GM13976 (cell line): Measurements from ENCODE around the gene ZFYVE27.

Experiments used
- DNase-seq: peaks from one replicate; pipeline ENCODE4 v3.0.0; 2012; ENCODE audit warnings: low spot score
- in situ Hi-C: fragments of 300-500 bp; cut with MboI; formaldehyde crosslinking; loops from one replicate; pipeline ENCODE4 v1.12.0; 2022; ENCODE audit warnings: low sequenced_read_pairs, mixed read lengths, inconsistent platforms; ENCODE audit not compliant: unreplicated experiment
- TF ChIP-seq, protein P1 (sequence below): IDR thresholded peaks from 2 replicates; pipeline ENCODE4 v1.5.1; 2012; ENCODE audit warnings: borderline replicate concordance, mild to moderate bottlenecking; ENCODE audit not compliant: insufficient read depth; ENCODE audit errors: extremely low read depth, missing control alignments, control extremely low read depth

The ZFYVE27 gene

DNA sequence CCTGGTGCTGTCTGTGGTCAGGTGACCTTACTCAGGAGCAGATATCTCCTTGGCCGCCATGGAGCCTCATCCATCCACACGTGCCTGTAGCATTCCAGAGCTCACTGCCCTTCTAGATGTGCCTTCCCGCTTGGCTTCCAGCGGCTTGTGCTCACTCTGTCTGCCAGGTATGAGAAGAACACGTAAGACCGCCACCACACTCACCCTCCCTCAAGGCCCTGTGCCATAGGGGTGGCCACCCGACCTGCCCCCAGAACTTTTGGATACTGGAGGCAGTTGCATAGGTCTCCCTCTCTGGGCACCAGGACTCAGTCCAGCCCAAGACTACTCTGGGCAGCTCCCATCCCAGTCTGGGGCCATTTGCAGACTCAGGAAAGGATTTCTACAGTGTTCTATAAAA, 19.3 kb upstream of the ZFYVE27 start:
- TF ChIP-seq, protein P1, sequence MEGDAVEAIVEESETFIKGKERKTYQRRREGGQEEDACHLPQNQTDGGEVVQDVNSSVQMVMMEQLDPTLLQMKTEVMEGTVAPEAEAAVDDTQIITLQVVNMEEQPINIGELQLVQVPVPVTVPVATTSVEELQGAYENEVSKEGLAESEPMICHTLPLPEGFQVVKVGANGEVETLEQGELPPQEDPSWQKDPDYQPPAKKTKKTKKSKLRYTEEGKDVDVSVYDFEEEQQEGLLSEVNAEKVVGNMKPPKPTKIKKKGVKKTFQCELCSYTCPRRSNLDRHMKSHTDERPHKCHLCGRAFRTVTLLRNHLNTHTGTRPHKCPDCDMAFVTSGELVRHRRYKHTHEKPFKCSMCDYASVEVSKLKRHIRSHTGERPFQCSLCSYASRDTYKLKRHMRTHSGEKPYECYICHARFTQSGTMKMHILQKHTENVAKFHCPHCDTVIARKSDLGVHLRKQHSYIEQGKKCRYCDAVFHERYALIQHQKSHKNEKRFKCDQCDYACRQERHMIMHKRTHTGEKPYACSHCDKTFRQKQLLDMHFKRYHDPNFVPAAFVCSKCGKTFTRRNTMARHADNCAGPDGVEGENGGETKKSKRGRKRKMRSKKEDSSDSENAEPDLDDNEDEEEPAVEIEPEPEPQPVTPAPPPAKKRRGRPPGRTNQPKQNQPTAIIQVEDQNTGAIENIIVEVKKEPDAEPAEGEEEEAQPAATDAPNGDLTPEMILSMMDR, result no peak
- in situ Hi-C loops, result no loop called here

DNA sequence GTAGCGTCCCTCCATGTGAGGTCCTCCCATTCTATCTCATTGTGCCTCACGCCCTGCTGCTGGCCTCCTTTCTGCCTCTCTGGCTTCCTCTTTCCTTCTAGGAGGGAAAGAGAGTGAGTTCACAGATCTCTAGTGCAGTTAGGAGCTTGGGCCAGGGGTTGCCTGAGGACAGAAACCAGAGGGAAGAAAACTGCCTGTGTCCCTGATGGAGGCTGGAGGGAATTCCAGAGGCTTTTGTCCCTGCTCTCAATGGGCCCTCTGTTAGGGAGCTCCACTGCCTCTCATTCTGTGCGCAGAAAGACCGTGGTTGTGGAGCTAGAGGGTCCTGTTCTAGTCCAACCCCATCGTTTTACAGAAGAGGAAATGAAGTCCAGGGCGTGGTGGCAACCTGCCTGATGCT, 18.8 kb upstream of the ZFYVE27 start:
- TF ChIP-seq, protein P1, result no peak
- in situ Hi-C loops, result no loop called here
- no peak for DNase-seq

More for the DNA sequence above, 19.3 kb upstream of the ZFYVE27 start:
- DNase-seq, result no peak

DNA sequence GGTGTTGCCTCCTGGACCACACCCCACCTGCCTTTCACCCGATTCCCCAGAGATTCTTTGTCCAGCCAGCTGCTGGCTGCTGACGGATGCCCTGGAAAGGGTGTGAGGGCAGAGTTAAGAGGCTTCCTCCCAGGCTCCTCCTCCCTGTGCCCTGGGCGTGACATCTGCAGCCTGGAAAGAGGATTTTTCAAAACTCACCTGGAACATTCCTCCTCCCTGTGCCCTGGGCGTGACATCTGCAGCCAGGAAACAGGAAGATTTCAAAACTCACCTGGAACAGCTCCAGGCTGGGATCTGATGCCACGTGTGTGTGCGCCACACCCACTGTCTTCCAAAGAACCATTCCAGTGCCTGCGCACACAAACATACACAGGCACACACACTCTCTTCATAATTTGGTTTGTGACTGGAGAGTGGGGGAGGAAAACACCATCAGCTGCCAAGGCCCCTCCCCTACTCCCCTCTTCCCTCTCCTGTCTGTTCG, 18.2 kb upstream of the ZFYVE27 start:
- in situ Hi-C loops, result no loop called here
- TF ChIP-seq, protein P1, result no peak
- DNase-seq, result no peak

DNA sequence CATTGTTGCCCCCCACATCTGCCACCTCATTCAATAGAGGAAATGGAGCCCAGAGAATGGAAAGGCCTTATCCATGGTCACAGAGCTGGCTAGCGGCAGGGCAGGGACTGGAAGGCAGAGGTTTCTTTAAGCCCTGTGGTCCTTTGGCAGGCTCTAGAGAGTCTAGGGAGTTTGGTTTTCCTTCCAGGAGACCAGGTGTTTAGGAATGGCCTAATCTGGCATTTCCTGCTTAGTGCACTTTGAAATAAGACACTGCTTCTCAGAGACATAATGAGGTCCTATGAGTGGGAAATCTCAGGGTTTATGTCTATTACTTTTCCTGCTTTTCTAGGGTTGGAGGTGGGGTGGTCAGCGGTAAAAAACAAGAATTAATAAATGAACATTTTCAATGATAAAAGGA, 17.3 kb upstream of the ZFYVE27 start:
- in situ Hi-C loops, result no loop called here
- DNase-seq, result no peak
- TF ChIP-seq, protein P1, result no peak

DNA sequence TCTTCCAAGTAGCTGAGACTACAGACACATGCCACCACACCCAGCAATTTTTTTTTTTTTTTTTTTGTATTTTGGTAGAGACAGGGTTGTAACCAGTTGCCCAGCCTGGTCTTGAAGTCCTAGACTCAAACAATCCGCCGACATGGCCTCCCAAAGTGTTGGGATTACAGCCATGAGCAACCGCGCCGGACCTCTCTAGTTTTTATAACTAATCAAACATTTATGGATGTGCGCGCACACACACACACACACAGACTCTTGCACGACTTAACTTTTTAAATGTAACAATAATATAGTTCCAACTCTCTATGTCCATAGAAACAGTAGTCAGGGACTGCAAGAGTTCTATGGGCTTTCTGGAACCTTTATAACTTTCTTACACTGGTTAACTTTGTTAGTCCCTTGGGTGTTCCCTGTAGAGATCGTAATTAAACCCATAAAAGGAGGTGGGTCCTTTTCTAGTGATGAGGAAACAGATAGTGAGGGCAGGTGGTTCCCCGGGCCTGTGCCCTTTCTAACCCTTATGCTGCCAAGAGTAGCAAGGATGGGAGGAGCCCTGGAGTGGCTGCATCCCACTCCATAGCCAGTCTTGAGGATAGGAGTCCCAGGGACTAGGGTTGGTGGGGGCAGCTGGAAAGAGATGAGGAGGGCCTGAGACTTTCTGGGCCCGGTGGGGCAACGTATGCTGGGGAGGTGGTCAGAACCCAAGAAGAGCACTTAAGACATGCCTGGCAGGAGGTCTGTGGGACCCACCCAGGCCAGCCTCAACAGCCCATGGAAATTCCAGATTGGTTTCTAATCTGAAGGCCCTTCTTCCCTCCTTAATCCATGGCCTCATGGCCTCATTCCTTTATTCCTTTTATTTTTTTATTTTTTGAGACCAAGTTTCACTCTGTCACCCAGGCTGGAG, 14.8 kb upstream of the ZFYVE27 start:
- TF ChIP-seq, protein P1, result no peak
- in situ Hi-C loops, result no loop called here
- no peak for DNase-seq

DNA sequence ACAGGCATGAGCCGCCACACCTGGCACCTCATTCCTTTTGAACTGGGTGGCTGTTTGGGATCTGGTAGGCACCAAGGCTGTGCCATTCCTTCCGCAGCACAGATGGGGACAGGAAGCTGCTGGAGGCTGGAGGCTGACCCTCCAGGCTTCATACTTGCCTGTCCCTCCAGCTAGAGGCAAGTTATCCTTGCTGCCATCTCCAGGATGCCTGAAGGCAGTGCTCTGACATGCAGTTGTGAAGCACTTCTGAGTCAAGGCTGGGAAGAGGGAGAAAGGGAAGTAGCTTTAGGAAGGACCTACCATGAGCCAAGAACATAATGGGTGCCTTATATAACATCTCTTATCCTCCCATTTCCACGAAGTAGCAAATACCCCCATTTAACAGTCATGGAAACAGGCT, 13.9 kb upstream of the ZFYVE27 start:
- no peak for DNase-seq
- in situ Hi-C loops, result no loop called here
- TF ChIP-seq, protein P1, result no peak
